ACC112 (cell line): Measurements from ENCODE around the gene FPR1.

Experiments
- H2AFZ ChIP-seq: fragments of 200-600 bp; sonication (generic); one replicate; pipeline ENCODE4 v1.6.0; 2017; ENCODE audit warnings: antibody characterized with exemption, low read length; ENCODE audit not compliant: unreplicated experiment
- H3K27ac ChIP-seq: fragments of 200-600 bp; sonication (generic); 2 replicates; pipeline ENCODE4 v1.5.1; 2014; ENCODE audit warnings: low read depth, mild to moderate bottlenecking, antibody characterized with exemption, low read length, moderate library complexity
- H3K27me3 ChIP-seq: fragments of 200-600 bp; sonication (generic); 2 replicates; pipeline ENCODE4 v1.6.1; 2014; ENCODE audit warnings: mild to moderate bottlenecking, antibody characterized with exemption, low read length, moderate library complexity, mixed read lengths; ENCODE audit not compliant: insufficient read depth
- H3K36me3 ChIP-seq: fragments of 200-600 bp; sonication (generic); 2 replicates; pipeline ENCODE4 v1.6.1; 2016; ENCODE audit warnings: mild to moderate bottlenecking, antibody characterized with exemption, low read length, moderate library complexity, mixed read lengths; ENCODE audit not compliant: insufficient read depth
- H3K4me1 ChIP-seq: fragments of 200-600 bp; sonication (generic); one replicate; pipeline ENCODE4 v1.6.1; 2016; ENCODE audit warnings: low read length, mixed read lengths; ENCODE audit not compliant: insufficient read depth, unreplicated experiment, control insufficient read depth
- H3K4me3 ChIP-seq: fragments of 200-600 bp; sonication (generic); 2 replicates; pipeline ENCODE4 v1.5.1; 2014; ENCODE audit warnings: mild to moderate bottlenecking, low read depth, low read length
- H3K79me2 ChIP-seq: fragments of 200-600 bp; sonication (generic); one replicate; pipeline ENCODE4 v1.6.0; 2016; ENCODE audit warnings: low read length; ENCODE audit not compliant: control insufficient read depth, unreplicated experiment, insufficient read depth

FPR1 gene

DNA sequence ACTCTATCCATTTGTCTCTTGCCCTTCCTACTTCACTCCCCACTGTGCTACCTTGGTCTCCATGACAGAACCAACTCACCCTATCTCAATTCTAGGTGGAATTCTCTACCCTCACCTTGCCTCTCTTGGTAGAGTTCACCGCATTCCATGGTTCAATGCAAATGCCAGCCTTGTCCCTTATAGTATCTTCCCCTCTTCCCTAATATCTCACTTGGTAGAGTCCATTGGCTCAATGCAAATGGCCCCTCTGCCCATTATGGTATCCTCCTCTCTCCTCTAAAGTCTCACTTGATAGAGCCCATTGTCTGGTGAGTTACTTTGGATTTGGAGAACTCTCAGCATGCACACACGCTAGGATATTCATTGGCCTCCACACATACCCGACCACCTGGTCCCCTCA is 35.8 kb downstream of the FPR1 start:
- Histone ChIP-seq H3K36me3 (no peaks in the 10 kb centered on the region), H3K79me2 (no peaks in the 10 kb centered on the region), H3K4me1 (no peaks in the 10 kb centered on the region), H3K4me3 (no peak overlapping the region), H3K27me3 (peaks cover 12% of the 10 kb centered on the region; the same call in 1 of the 2 replicates), H2AFZ (no peak overlapping the region), H3K27ac (no peak overlapping the region)

DNA sequence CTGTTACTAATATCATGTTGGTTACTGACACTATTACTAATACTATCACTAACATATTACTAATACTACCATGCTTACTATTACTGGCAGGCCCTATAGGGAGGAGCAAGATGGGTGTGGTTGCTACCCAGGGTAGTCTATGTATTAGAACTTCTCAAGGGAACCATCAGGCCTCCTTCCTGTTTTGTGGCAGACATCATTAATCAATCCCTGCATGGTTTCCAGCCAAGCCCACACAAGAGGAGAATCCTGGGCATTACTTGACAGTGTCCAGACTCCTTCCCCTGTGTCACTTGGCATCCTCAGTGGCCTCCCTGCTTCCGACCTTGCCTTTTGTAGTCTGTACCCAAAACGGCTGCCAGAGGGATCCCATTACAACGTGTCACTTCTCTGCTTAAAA is 36.8 kb downstream of the FPR1 start:
- peaks cover 12% of the 10 kb centered on the region; the same call in 1 of the 2 replicates for H3K27me3 ChIP-seq
- no peak overlapping the region for H2AFZ ChIP-seq
- no peak overlapping the region for H3K4me3 ChIP-seq
- H3K4me1 ChIP-seq: no peaks in the 10 kb centered on the region
- H3K79me2 ChIP-seq: no peaks in the 10 kb centered on the region
- H3K36me3 ChIP-seq: no peaks in the 10 kb centered on the region
- H3K27ac ChIP-seq: no peak overlapping the region

DNA sequence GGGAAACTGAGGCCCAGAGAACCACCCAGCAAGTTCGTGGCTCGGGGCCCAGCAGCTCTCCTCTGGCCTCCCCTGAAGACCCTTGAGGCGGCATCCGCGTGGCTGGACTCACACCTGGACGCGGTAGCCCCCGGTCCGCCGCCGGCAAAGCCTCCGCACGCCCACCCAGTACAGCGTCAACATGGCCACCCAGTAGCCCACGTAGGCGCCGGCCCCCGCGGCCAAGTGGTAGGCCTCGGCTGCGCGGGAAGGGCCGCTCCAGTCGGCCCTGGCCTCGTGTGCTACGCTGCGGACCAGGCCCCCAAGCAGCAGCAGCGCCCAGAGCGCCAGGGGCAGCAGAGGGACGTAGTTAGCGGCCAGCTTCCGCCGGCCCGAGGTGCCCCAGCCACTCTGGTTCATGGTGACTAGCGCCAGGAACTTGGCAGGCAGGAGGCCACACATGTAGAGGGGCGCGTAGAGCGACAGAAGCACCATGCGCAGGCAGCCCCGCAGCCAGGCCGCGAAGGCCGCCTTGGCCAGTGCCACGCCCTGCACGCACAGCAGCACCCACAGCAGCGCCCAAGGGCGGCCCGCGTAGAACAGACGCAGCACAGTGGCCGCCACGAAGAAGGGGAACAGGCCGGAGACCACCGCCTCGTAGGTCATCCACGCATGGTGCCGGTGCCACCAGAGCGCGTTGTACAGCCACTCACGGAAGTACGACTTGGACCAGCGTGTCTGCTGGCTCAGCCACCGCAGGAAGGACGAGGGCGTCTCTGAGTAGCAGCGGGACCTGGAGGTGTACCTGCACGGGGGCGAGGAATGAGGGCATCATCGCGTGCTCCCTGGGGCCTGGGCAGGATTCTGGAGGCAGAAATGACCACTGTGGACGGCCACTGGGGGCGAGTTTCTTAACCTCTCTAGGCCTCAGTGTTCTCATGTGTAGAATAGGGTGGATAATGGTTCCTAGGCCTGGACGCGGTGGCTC is 38.1 kb downstream of the FPR1 start:
- no peaks in the 10 kb centered on the region for H3K4me1 ChIP-seq
- no peak overlapping the region for H3K4me3 ChIP-seq
- no peak overlapping the region for H3K27ac ChIP-seq
- H2AFZ ChIP-seq: no peak overlapping the region
- no peaks in the 10 kb centered on the region for H3K36me3 ChIP-seq
- no peaks in the 10 kb centered on the region for H3K79me2 ChIP-seq
- peaks cover 2% of the 10 kb centered on the region; the same call in 1 of the 2 replicates for H3K27me3 ChIP-seq

DNA sequence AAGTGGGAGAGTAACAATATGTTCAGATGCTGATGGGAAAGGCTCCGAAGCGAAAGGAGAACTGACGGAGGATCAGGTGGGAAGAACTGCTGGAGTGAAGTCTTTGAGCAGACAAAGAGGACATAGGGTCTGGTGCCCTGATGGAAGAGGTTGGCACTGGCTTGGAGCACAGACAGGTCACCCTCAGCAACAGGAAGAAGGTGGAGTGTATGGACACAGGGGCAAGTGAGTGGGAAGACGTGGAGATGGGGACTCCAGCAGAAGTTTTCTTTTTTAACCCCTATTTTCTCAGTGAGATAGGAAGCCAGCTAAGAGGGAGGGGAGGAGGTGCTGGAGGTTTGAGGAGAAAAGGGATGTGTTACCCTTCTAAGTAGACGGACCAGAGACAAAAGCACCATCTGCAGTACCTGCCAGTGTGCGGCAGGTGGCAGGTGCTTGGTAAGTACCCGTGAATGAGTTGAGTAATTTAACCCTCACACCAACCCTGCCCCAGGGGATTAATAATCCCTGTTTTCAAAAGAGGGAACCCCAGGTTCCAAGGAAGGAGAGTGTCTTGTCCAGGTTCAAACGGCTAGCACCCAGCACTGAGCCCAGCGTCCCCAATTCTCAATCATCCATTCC is 39.1 kb downstream of the FPR1 start:
- Histone ChIP-seq H2AFZ (no peak overlapping the region), H3K27ac (no peak overlapping the region; the same call in 1 of the 2 replicates), H3K36me3 (no peaks in the 10 kb centered on the region), H3K4me3 (no peak overlapping the region), H3K4me1 (no peaks in the 10 kb centered on the region), H3K27me3 (no peaks in the 10 kb centered on the region), H3K79me2 (no peaks in the 10 kb centered on the region)

DNA sequence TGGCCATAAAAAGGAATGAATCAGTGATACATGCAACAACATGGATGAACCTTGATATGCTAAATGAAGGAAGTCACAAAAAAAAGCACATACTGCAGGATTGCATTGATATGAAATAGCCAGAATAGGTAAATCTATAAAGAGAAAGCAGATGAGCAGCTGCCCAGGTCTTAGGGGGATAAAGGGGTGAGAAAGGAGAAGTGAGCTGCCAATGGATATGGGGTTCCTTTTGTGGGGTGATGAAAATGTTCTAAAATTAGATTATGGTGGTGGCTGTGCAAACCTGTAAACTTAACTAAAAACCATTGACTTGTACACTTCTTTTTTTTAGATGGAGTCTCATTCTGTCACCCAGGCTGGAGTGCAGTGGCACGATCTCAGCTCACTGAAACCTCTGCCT is 40.0 kb downstream of the FPR1 start:
- H3K27ac ChIP-seq: no peak overlapping the region
- no peaks in the 10 kb centered on the region for H3K4me1 ChIP-seq

DNA sequence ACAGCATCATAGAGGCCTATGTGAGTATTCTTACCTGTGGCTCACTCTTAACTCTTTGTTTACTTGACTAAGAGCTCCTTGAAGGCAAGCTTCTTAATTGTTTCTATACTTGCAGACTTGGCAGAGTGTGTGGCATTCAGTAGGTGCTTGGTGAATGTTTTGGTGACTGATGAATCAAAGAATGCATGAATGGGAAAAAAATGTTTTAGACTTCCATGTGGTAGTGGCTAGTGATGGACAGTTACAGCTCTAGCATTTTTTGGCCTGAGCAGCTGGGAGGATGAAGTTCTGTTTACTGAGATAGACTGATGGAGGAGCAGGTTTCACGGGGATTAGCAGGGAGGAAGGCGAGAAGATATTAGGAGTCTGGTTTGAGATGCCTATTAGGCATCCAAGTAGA is 41.5 kb downstream of the FPR1 start:
- H3K4me3 ChIP-seq: no peak overlapping the region
- no peak overlapping the region for H2AFZ ChIP-seq
- no peaks in the 10 kb centered on the region for H3K27me3 ChIP-seq
- peaks cover 7% of the 10 kb centered on the region; the same call in 1 of the 2 replicates for H3K36me3 ChIP-seq
- H3K79me2 ChIP-seq: no peaks in the 10 kb centered on the region
- H3K4me1 ChIP-seq: no peaks in the 10 kb centered on the region
- H3K27ac ChIP-seq: no peak overlapping the region

More for the DNA sequence above, 40.0 kb downstream of the FPR1 start:
- Histone ChIP-seq H2AFZ (no peak overlapping the region), H3K27me3 (no peaks in the 10 kb centered on the region), H3K36me3 (peaks cover 3% of the 10 kb centered on the region; the same call in 1 of the 2 replicates), H3K79me2 (no peaks in the 10 kb centered on the region), H3K4me3 (no peak overlapping the region)

DNA sequence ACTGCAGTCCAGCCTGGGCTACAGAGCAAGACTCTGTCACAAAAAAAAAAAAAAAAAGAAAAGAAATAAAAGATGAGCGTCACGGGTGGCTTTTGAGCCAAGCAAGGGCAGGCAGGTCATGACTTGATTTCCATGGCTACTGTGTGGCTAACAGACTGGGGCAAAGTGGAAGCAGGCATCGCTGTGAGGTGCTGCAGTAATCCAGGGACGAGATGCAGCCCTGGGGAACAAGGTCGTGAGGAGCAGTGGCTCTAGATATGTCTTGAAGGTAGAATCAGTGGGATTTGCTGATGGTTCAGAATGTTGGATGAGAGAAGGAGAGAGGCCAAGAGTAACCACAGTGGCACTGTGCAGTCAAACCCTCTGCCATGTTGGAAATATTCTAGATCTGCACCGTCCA is 42.1 kb downstream of the FPR1 start:
- Histone ChIP-seq H3K27me3 (no peaks in the 10 kb centered on the region), H3K4me1 (no peaks in the 10 kb centered on the region), H3K36me3 (peaks cover 10% of the 10 kb centered on the region; the same call in 1 of the 2 replicates), H3K27ac (no peak overlapping the region), H2AFZ (no peak overlapping the region), H3K79me2 (peaks cover 2% of the 10 kb centered on the region), H3K4me3 (no peak overlapping the region)

DNA sequence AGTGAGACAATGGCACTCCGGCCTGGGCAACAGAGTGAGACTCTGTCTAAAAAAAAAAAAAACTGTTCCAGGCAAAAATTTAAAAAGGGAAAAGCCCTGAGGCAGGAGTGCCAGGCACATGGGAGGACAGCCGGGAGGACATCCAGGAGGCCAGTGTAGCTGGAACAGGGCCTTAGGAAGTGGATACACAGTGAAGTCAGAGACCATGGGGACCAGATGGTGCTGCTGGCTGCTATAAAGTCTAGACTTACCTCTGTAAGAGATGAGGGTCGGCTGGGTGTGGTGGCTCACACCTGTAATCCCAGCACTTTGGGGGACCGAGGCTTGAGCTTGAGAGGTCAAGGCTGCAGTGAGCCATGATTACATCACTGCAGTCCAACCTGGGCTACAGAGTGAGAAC is 42.9 kb downstream of the FPR1 start:
- Histone ChIP-seq H3K4me1 (no peaks in the 10 kb centered on the region), H3K4me3 (no peak overlapping the region), H3K27ac (no peak overlapping the region), H3K79me2 (peaks cover 2% of the 10 kb centered on the region), H3K27me3 (no peaks in the 10 kb centered on the region), H3K36me3 (peaks cover 10% of the 10 kb centered on the region; the same call in 1 of the 2 replicates), H2AFZ (no peak overlapping the region)

DNA sequence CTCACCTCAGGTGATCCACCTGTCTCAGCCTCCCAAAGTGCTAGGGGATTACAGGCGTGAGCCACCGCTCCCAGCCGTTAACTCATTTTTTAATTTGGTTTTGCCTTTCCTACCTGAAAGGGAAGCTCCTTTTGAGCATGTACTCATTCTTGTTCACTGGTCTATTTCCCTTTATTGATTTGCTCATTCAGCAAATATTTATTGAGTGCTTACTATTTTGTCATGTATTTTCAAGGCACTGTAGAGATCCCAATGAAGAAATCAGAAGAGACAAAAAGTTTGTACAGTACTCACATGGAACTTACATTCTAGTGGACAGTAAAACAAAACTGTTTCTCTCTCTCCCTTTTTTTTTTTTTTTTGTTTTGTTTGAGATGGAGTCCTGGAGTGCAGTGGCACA is 44.8 kb downstream of the FPR1 start:
- Histone ChIP-seq H2AFZ (no peak overlapping the region), H3K4me3 (no peak overlapping the region), H3K36me3 (peaks cover 15% of the 10 kb centered on the region), H3K79me2 (peaks cover 2% of the 10 kb centered on the region), H3K27me3 (no peaks in the 10 kb centered on the region), H3K4me1 (no peaks in the 10 kb centered on the region), H3K27ac (no peak overlapping the region)

DNA sequence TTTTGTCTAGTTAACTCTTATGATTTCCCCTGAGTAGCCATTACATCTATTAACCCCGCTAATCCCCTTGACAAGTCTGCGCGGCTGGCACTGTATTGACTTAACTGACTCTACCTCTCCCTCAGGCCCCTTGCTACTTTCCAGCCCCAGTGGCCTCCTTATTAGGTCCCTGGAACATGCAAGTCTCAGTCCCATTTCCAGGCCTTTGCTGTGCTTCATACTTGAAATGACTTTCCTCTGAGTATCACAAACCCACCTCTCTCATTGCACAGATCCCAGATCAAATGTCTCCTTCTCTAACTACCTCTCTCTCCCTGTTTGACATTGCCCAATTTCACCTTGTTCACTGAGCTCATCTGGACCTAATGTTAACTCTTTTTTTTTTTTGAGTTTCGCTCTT is 45.4 kb downstream of the FPR1 start:
- Histone ChIP-seq H3K36me3 (peaks cover 21% of the 10 kb centered on the region), H3K79me2 (peaks cover 2% of the 10 kb centered on the region), H3K27me3 (no peaks in the 10 kb centered on the region), H3K4me3 (no peak overlapping the region), H3K27ac (no peak overlapping the region), H3K4me1 (no peaks in the 10 kb centered on the region), H2AFZ (no peak overlapping the region)
